HG02852 (cell line): ENCODE measurements around the gene RBBP8.
A peak's percentile ranks its signal among the peaks of the same experiment; 100 is the strongest.
"Not testable (repeated sequence)": the region's sequence is repeated elsewhere in the genome, so short reads cannot be mapped to it uniquely, and the experiment has no call there.

Source experiments
- ATAC-seq: cut with Tn5 transposase; IDR thresholded peaks from one replicate; pipeline ENCODE4 v1.9.1; 2021; ENCODE audit warnings: mild to moderate bottlenecking, moderate library complexity; ENCODE audit not compliant: unreplicated experiment

The RBBP8 gene

DNA sequence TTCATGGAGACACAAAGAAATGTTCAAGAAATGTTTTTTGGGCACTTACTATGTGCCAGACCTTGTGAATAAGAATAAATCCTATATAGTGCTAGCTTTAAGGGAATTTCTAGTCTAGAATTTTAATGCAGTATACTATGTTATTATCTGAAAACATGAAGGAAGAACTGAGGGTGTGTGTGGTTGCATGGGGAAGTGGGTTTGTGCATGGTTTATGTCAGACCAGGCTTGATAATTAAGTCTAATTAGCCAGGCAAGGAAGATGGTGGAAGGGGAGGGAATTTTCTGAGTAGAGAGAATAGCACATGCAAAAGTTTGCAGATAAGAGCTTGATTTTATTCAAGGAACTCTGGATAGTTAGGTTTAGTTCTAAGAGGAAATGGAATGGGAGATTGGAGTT, 6.5 kb downstream of the RBBP8 start:
- no peak for ATAC-seq

DNA sequence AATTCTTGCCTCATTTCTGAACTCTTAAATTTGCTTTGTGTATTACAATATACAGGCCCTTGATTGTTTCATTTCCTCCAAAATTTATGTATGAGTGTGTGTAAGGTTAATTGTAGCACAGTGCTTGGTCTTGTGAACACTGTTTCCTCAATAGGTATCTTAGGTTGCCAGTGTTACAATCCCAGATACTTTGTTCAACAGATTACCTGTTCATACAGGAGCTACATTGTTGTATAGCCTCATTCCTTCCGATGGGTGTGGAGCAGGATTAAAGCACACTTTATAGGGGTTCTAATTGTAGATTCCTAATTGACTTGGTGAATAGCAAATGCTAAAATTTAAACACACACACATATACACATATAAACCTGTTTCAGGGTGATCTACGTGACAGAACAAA, 10.7 kb downstream of the RBBP8 start:
- no peak for ATAC-seq

DNA sequence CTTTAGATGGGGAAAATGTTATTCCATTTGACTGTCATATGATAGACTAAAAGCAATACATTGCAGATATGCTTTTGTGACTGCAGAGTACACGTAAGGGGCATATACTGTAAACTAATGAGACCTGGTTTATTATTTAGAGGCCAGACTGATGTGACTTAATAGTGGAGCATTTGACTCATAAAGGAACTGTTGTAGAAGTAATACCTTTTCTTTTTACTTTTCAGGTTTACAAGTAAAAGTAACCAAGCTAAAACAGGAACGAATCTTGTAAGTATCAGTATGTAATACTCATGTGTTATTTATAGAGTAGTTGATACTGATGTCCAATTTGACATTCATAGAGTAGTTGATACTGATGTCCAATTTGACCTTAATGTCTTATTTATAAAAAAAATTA, 13.1 kb downstream of the RBBP8 start:
- peak; percentile 50 for ATAC-seq

DNA sequence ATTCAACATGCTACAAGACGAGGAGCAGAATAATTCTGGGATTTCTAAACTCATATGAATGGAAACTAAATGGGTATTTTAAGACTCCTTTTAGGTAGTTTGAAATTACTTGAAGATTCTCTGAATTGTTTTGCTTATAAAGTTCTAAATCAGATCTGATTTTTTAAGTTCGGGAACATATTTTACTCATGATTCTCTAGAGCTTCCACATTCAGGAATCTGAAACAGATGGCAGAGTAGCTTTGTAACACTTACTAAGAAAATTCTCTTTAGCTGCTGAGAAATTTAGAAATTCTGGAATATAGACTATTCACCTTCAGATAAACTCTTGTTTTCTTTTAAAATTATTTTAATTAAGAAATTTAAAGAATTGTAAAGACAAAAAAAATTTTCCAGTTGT, 13.7 kb downstream of the RBBP8 start:
- no peak for ATAC-seq

DNA sequence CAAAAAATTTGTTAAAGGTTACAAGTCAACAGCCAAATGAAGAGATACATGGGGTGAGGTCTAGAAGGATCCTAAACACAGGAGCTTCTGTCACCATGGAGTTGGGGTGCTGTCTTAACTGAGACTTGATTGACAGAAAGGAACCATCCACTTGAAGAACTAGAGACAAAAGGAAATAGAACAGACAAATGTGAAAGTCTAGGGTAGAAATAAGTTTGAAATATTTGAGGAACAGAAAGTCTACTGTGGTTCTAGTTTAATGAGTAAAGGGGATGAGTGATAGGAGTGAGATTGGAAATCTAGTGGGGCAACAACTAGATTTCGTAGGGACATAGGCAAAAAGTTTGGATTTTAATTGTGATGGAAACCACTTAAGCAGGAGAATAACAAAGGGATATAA, 18.7 kb downstream of the RBBP8 start:
- no peak for ATAC-seq

DNA sequence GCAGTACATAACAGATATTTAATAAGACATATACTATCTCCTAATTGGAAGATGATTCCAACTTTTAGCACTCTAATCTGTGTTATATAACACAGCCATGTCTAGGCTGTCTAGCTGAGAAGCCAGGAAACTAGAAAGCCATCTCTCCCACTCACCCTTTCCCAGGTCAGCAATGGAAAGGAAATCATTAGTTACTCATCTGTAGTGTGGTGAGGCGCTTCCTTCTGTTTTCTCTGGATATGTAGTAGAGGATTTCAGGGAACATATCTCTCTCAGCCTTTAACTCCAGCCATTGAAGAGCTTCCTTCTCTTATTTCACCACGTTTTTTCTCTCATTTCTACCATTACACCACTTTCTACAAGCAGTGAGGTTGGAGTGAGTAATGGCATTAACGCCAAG, 19.4 kb downstream of the RBBP8 start:
- ATAC-seq = no peak

DNA sequence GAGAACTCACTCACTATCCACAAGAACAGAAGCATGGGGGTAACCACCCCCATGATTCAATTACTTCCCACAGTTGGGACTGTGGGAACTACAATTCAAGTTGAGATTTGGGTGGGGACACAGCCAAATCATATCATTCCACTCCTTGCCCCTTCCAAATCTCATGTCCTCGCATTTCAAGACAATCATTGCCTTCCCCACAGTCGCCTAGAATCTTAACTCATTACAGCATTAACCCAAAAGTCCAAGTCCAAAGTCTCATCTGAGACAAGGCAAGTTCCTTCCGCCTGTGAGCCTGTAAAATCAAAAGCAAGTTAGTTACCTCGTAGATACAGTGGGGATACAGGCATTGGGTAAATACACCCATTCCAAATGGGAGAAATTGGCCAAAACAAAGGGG, 20.9 kb downstream of the RBBP8 start:
- not testable (repeated sequence) for ATAC-seq

DNA sequence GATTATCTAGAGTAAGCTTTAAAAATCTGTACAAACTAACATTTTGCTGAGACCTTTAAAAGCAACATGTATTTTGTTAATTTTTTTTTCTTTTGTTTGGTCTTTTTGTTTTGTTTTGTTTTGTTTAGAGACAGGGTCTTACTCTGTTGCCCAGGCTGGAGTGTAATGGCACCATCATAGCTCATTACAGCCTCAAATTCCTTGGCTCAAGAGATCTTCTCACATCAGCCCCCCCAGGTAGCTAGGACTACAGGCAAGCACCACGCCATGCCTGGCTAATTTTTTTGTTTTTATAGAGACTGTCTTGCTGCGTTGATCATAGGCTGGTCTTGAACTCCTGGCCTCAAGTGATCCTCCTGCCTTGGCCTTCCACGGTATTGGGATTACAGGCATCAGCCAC, 23.1 kb downstream of the RBBP8 start:
- ATAC-seq = no peak

DNA sequence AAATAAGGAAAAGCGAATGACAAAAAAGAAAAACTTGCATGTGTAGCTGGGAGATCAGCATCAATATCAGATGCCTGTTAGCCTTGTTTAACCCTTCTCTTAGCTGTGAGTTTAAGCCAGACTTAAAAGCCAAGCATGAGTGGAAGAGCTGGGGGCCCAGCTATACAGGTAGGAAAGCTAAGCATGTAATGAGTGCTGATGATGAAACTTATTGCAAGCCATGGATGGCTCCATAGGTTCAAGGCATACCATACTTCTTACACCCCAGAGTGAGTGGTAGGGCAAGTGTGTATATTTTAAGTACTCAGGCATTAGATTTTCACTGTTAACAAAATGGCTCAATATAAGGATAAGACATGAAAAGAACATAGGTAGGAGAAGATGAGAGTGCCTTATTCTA, 28.0 kb downstream of the RBBP8 start:
- ATAC-seq = no peak

DNA sequence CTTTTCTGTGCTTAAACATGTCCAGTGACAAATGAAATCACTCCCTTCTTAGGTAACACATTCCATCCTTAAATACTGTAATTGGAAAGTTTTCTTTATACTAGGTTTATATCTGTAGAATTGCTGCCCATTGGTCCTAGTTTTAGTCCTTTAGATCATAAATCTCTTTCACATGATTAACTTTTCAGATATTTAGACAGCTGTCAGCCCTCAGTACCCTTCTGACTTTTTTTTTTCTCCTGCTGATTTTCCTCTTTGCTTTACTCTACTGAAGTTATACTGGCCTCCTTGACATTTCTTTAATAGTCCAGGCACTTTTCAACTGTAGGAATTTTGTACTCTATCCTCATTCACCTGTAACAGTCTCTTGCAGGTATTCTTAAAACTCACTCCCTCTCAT, 28.9 kb downstream of the RBBP8 start:
- no peak for ATAC-seq

DNA sequence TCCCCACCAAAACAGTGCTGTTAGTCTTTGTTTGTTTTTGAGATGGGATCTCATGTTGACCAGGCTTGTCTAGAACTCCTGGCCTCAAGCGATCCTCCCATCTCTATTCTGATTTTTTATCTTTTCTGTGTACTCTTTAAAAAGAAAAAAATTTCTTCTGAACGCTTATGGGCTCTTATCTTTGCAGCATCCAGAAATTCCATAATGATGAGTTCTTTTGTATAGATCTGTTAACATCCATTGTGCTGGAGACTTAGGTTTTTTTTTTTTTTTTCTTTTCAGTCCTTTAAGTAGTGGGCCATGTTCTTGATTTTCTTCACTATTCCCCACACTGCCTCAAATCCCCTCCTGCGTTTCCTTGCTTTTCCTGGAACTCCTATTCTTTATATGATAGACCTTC, 31.0 kb downstream of the RBBP8 start:
- ATAC-seq = no peak

DNA sequence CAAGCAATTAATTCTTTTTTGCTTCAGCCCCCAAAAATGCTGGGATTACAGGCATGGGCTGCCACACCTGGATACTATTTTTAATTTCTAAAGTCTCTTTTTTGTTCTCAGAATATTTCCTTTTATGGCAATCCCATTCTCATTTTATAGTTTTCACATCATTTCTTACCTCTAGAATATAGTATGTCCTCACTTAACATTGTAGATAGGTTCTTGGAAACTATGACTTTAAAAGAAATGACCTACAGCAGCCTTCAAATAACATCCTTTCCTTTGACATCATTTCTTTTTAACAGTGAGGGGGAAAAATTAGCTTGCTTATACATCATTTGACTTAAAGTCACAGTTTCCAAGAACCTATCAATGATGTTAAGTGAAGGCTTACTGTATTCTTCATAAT, 31.6 kb downstream of the RBBP8 start:
- no peak for ATAC-seq

DNA sequence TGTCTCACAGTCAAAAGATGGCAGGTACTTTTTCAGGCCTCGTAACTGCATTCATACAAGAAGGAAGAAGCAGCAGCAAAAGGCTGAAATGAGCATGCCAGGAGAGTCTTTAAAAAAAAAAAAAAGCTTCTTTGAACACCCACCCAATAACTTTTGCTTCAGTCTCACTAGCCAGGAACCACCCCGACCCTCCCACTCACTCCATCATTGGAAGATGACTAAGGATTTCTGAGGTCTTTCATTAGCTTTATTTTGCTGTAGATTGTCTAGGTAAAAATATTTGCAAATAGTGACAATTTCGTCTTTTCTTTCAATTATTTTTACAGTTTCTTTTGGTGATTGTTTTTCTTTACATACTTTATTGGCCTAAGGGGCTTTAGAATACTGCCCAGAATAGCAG, 37.9 kb downstream of the RBBP8 start:
- no peak for ATAC-seq

DNA sequence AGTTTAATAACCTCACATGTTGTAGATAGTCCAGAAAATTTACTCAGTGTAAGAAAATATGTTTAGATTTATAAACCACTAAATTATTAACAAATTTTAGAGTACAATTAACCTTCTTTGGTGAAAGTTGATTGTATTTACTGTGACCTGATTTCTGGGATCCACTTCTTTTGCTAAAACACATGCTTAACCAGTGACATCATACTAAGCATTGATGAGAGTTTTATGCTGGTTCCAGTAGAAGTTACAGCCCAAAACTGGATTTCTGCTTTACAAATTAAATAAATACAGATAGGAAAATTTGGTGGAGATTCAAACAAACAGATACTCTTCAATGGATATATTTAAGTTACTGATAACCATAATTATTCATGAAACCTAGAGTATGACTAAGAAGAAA, 40.9 kb downstream of the RBBP8 start:
- no peak for ATAC-seq

DNA sequence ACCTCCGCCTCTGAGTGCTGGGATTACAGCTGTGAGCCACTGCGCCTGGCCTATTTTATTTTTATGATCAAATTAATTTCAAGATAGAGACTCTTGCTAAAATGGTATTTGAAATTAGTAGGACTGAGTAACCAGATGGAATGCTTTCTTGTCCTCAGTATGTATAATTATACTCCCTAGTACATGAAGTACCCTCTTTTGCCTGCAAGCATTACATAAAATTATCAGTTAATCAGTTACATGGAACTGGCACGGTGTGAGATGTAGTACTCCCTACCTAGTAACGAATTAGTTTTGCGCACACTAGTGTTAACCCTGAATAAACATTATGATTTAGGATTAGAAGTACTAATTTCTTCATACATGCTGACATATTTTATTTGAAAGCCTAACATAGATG, 41.6 kb downstream of the RBBP8 start:
- no peak for ATAC-seq

DNA sequence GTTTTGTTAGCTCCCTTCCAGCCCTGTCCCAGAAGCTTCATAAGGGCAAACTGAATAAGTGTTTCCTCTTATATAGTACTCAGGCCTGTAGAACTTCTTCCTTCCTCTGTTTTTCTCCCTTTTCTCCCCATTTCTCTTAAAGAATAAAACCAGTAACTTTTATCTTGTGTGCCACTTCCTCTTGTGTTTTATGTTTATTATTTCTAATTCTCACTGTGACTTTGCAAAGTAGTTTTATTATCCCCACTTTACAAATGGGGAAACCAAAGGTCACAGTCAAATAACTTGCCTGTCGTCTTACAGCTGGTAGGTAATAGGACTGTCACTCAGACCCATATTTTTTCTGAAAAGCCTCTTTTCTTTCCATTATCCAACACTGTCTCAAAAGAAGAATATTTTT, 42.4 kb downstream of the RBBP8 start:
- ATAC-seq = no peak

DNA sequence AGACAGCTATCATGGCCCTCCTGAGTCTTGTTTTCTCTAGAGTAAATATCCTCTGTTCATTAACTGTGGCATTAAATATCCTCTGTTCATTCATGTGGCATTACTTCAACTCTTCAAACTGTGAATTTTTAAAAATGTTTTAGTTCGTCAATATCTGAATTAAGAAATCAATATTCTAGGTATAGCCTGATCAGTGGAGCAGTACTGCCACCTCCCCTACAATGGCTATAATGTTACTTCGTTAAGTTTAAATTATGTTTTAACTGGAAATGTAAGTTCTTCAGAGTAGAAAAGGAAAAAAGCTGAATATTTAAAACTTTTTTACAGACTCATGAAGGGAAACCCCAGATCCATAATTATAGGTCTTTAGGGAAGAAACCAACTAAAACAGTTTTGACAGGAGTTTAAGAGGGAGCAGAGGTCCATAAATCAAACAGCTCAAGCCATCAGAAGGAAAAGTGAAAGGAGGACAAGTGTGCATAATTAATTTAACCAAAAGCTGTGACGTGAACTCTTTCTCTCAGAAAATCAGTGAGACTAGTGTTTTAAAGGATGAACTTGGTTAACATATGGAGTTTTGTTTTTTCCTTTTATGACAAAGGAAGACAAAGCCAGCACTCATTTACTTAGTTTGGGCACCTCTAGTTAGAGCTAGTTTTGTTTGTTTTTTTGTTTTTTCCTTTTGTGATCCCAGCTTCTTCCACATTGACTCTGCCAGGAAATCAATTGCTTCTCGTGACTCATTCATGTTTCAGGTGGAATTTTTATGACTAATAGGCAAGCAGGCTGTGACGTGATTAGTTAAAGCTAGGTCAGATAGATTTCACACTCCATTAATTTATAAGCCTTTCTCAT, 44.9 kb downstream of the RBBP8 start:
- ATAC-seq = no peak

DNA sequence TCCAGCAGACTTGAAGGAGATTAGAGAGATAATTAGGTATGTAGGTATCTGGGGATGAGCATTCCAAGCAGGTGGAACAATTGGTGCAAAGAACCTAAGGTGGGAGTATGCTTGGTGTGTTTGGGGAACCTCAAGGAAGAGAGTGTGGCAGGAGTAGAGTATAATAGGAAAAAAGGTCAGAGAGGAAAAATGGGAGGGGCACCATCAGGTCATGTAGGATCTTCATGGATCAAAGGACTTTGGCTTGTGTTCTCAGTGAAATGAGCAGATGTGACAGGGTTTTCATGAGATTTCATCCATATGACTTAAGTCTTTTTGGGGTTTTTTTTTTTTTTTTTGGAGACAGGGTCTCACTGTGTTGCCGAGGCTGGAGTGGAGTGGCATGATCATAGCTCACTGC, 47.3 kb downstream of the RBBP8 start:
- no peak for ATAC-seq

DNA sequence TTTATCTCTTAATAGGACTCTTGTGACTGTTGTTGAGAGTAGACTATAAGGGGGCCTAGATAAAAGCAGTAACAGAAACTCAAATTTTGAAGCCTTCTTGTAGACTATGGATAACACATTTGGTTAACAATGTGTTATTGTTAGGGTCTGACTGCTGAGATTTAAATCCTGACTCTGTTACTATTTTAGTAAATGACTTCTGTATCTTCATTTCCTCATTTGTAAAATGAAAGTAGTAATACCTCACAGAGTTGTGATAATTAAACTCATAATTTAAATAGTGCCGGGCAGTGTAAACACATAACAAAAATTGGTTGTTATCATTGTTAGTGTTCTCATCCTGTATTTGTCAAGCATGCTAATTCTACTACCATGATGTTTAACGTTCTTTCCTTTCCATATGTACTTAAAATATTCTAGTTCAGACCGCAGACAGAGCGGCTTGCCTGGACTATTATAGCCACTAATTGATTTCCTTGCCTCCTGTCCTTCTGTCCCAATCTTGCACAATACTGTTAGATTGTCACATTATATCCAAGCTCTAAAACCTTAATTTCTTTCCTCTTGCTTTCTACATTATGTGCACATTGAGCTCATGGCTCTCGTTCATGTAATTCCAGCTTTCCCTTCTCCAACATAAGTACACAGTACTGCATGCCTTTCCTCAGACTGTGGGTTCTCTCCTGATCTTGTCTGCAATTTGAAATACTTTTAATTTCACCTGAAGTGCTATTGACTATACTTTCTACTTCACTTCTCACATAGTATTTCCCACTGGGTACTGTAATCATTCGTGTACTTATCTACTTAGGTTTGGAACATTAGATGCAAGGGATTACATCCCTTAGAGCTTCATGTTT, 48.4 kb downstream of the RBBP8 start:
- no peak for ATAC-seq

DNA sequence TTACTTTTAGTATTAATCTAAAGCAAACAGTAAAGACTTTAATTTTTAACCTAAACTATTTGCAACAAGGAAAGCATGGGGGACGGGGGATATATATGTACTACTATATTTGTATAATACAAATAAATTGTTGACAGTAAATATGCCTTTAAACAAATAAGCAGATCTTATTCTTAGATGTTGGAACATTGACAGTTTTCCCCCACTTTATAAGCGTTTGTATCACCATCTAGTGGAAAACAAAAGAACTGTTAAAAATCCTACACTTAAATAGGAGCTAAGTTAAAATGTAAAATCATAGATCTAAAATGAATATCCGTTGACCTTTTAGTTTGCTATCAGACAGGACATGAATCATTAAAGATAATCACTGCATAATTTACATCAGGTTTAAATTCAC, 50.0 kb downstream of the RBBP8 start:
- ATAC-seq = no peak

DNA sequence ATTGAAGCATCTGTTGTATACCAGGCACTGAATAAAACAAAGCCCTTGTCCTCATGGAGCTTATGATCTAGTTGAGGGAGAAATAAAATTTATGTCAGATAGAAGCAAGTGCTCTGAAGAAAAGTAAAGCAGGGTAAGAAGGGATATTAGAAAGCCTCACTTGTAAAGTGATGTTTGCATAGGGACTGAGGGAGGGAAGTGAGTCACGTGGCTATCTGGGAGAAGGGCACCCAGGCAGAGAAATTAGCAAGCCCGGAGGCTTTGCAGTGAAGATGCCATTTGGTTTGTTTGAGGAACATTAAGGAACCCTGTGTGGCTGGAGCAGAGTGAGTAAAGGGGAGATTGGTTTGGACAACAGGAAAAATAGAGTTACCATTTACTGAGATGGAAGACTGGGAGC, 52.1 kb downstream of the RBBP8 start:
- ATAC-seq = no peak

DNA sequence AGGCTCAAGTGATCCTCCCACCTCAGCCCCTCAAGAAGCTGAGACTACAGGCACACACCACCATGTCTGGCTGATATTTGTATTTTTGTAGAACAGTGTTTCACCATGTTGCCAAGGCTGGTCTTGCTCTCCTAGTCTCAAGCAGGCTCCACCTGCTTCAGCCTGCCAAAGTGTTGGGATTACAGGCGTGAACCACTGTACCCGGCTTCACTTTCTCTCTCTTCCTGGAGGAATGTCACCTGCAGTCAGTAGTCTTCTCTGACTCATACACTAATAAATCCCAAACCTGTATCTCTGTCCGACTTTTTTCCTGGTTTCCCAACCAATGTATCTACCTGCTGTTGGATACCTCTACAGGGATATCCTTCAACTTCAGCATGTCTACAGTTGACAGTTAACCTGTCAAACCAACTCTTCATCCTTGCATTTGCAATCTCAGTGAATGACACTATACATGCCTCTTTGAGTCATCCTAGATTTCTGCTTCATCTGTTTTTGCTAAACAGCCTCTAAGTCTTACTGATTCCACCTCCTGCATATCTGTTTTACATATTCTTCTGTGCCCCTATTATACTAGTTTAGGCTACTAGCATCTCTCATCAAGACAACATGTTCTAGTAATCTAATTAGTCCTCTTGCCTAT, 54.5 kb downstream of the RBBP8 start:
- ATAC-seq = no peak
